ENCODE results near the gene CCDC60.
A peak's percentile ranks its signal among the peaks of the same experiment; 100 is the strongest.

Gene CCDC60

DNA sequence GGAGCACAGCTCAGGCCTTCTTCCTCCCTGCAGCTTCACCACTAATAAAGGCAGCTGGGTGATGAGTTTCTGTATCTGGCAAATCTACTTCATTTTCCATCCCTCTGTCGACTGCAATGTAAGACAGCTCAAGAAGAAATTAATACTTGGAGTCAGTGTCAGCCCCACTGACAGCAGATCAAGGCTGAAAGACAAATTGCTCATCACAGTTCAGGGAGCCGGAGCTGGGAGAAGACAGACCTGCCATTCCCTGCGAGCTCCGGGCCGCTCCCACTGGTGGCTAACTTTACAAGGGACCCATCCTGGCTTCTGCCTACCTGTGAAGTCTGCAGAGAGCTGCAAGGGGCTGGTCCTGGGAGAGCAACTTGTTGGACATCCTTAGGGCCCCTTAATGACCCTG lies 49.8 kb downstream of the CCDC60 start:
- no peak for DNase-seq (ENCODE audit: low spot score)

DNA sequence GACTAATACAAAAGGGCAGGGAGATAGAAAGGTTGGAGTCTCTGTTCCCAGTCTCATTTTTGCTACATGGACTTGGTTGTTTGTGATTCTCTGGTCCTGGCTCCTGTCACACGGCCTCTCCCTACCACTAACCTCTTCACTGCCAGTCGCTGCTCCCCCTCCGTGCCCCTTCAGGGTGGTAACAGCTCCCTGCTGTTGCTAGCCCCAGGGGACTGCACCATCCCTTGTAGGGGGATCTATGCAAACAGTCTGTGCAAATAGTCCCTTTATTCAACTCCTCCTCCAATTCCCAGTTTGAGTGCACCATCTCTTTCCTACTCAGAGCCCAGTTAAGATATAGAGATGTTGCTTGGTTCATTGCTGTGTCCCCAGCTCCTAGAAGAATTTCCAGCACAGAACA lies 51.1 kb downstream of the CCDC60 start:
- DNase-seq (ENCODE audit: low spot score), result no peak

DNA sequence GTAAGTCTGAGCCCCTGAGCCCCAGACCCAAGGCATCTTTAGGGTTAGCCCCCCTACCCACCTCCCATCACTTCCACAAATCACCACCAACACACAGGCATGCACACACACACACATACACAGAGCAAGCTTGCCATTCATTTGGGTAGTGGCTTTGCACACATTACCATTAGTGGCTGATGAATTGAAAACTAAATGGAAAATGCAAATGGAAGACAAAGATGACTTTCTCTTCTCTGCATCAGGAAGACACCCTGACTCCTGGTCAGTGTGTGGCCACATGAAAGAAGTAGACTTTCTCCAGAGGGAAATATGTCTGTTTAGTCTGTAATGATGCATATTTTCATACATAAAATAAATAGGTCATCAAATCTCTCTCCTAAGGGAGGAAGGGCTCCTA lies 55.2 kb downstream of the CCDC60 start:
- DNase-seq (ENCODE audit: low spot score), result no peak

DNA sequence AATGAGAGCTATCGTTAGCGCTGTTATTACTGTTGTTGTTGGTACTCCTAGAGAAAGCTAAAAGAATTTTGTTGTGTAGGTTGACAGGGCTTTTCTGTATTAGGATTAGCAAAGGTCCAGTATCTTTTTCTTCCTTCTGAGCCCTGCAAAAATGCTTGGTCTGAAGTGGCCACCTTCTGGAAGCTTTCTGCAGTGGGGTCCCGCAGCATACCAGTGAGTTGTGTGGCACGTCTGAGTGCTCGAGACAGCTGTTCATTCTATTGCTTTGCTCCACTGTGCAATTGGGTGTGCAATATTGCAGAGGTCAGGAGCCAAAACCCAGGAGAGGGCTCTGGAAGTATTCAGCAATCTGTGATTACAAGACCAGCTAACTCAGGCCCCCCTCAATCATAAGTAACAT lies 57.1 kb downstream of the CCDC60 start:
- no peak for DNase-seq (ENCODE audit: low spot score)

DNA sequence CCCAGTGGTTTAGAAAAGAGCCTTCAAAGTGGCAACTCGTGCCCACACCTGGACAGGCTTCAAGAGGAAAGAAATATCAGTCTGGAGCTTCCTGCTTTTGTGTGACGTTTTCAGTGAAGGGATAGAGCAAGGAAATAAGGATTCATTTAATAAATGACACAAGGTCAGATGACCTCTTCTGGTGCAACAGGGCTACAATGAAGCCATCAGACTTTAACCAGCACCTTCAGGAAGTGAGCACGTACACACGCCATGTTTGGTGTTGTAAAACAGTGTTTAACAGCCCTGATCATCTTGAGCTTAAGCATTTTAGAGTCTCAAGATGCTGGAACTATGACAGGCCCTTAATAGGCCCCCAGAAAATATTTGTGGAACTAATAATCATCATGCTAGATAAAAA lies 59.1 kb downstream of the CCDC60 start:
- DNase-seq (ENCODE audit: low spot score), result no peak

DNA sequence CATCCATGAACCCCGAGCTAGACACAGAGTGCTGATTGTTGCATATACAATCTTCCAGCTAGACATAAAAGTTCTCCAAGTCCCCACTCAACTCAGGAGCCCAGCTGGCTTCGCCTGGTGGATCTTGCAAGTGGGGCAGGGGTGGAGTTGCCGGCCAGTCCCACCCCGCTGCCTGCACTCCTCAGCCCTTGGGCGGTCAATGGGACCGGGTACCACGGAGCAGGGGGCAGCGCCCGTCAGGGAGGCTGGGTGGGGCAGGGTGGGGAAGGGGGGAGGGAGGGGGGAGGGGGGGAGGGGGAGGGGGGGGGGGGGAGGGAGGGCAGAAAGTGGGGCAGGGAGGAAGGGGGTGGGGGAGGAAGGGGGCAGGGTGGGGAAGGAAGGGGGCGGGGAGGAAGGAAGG lies 63.0 kb downstream of the CCDC60 start:
- no peak for DNase-seq (ENCODE audit: low spot score)

DNA sequence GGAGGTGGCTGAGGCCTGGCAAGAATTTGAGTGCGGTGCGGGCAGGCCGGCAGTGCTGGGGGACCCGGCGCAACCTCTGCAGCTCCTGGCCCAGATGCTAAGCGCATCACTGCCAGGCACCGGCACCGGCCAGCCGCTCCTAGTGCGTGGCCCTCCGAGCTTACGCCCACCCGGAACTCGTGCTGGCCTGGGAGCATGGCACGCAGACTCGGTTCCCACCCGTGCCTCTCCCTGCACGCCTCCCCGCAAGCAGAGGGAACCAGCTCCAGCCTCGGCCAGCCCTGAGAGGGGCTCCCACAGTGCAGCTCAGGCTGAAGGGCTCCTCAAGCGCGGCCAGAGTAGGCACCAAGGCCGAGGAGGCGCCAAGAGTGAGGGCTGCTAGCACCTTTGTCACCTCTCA lies 63.7 kb downstream of the CCDC60 start:
- DNase-seq (ENCODE audit: low spot score), result no peak

DNA sequence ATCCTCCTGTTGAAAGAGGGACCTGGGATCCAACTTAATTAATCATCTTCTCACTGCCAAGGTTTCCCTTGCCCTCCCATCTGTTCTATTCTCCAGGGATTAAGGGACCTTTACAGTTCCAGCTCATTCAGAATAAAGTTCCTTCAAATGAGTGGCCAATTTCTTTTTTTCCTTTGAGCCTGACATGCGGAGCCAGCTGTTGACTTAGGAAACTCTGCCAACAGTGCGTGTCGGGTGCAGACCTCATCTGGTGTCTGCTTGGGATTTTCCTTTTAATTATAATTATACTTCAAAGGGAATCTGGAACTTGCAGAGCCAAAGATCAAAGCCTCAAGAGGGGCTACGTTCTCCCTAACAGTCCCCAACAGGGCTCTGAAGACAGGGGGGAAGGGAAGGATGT lies 64.8 kb downstream of the CCDC60 start:
- no peak for DNase-seq (ENCODE audit: low spot score)

DNA sequence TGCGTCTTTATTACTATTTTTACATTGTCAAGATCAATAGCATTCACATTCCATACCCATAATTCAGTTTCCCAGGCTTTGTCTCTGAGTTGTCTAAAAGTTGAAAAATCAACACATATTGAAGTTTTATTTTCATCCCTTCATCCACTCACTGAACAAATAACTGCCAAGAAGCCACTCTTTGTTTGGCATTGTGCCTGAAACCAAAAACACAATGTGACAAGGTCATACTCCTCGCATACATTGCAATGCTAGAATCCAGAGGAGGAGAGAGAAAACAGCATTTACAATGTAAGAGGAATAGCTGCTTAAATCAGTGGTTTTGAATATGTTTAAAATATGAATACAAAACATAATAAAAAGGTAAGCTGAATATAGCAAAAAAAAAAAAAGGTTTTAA lies 71.8 kb downstream of the CCDC60 start:
- no peak for DNase-seq (ENCODE audit: low spot score)

DNA sequence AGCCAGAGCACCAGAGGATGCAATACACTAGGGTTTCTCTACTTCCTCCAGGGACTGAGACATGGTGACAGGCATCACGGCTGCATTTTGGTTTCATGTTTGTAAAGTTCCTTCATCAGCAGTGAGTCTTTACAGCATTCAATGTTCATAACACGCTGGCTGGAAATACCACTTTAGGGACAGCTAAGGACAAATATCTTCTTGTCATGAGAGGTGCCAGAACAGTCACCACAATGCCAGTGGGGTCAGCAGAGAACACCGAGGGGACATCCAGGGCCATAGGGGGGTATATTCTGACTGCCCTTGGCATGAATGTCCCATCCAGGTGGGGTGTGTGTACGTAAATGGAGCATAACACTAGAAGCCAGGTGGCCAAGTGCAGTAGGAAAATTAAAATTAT lies 72.3 kb downstream of the CCDC60 start:
- no peak for DNase-seq (ENCODE audit: low spot score)

DNA sequence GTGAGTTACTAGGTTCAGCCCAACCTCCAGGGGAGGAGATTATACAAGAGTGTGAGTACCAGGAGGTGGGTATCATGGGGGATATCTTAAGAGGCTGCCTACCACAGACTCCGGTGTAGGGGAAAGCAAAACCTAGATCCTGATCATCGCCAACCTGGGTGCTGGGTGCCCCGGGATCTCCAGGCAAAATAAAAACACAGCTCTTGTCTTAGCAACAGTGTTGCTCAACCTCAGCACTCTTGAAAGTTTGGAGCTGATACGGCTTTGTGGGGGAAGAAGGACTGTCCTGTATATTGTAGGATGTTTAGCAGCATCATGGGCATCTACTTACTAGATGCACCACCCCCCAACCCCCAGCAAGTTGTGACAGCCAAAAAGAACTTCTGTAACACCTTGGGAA lies 74.5 kb downstream of the CCDC60 start:
- DNase-seq (ENCODE audit: low spot score), result no peak

DNA sequence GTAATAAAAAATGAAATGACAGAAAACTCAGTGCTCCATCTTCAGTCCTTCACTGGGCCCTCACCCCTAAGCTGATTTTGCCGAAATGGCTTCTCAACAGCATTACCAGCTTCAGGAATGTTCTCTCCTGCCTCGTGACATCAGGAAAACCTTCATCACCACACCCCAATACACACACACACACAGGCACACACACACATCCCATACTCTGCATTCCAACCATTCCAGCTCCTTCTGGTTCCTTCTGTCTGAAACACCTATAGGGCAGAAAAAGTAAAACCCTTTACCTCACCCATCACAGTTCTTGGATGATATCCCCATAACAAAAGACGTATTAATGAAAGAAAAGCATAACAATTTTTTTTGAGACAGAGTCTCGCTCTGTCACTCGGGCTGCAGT lies 75.9 kb downstream of the CCDC60 start:
- DNase-seq (ENCODE audit: low spot score), result peak; percentile 32

DNA sequence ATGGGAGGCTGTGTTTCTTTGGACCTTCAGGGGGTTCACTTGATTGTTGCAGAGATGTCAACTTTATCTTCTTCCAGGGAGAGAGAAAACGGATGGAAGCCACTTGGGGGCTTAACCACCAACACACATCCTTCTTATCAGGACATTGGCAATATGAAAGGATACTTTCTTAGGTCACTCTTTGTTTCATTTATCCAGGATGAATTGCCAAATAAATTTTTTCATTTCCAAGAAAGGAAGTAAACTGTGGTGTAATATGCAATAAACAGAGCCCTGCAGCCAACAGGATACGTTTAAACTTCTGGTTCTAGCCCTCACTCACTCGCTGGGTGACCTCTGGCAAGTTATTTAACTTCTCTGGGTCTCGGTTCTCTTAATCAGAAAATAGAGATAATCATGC lies 77.8 kb downstream of the CCDC60 start:
- no peak for DNase-seq (ENCODE audit: low spot score)

DNA sequence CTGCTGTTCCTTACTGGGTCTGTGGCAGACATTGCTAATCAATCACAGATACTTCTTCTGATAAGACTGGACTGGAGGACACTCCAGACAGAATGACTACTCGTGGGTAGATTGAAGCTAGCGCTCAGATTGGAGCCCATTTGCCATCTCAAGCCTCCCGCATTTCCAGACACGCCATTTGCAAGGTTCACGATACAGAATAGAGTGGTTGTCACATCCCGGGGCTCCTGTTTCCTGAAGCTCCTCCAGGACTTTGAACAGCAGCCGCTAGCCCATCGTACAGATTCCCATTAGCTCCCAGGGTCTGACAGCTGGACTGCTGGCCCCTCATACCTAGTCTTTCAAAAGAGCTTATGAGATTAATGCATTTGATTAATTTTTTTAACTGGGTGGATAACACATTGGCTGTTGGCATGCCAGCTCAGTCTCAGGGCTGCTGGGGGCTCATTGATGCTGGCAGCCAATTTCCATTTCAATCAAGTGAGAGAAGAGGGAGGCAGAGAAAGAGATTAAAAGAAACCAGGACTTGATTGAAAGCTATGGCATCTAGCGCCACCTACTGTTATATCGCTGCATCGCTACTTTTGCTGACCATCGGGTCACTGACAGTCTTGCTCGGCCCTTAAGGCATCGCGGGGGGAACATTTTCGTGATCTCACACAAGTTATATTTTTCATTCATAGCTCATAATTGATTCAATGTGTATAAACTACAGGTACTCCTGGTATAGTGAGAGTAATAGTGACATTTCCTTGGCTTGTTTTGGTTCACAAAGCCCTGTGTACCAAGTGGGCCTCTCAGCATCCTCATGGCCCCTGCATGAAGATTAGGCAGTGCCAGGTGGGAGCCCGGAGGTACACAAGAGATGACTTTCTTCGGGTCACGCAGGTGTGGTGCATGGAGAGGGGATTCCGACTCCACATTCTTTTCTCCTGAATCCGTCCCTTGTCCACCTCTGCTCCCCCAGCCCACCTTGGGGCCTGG lies 78.6 kb downstream of the CCDC60 start:
- DNase-seq (ENCODE audit: low spot score), result peak; percentile 77

DNA sequence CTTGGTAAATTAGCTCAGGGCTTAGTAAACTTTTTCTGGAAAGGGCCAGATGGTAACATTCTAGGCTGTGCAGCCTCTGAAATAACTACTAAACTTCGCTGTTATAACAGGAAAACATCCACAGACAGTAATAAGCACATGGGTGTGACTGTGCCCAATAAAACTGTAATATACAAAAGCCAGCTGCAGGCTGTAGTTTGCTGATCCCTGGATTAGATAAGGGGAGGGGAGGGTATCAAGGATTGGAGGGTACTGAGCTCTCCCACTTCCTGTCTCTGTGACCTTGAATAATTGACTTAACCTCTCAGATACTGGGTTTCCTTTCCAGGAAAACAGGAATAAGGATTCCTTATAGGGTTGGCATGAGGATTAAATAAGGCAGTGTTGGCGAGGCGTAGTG lies 81.2 kb downstream of the CCDC60 start:
- DNase-seq (ENCODE audit: low spot score), result no peak

DNA sequence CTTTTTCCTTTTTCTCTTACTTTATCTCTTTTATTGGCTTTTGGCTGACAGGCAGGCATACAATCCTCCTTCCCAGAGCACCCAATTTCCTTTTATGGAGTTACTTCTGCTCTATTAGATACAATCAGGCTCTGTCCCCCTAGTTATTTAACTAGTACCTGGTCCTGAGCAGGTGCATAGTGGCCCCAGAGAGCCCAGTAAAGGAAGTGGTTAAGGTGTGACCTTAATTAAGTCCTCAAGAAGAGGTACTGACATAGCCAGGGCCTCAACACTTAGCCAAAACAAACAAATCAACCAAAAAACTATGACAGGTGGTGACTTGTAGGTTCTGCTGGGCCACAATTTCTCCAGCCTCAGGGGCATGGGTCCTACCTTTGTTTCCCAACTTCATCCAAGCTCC lies 82.9 kb downstream of the CCDC60 start:
- no peak for DNase-seq (ENCODE audit: low spot score)

DNA sequence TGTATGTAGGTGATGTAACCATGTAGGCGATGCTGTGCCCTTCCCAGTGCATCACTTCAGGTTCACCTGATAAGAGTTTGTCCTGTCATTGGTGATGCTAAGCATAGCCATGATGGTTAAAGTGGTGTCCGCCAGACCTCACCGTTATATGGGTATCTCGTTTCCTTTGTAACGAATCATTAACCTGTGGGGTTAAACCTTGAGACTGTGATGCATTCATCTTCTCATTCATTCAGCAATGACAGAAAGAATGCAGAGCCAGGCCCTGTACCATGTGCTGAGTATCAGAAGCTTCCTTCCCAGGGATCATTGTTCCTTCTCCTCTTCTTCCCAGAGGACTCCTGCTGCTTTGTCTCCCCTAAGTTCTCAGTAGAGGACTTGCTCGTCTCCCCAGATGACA lies 84.9 kb downstream of the CCDC60 start:
- DNase-seq (ENCODE audit: low spot score), result no peak

DNA sequence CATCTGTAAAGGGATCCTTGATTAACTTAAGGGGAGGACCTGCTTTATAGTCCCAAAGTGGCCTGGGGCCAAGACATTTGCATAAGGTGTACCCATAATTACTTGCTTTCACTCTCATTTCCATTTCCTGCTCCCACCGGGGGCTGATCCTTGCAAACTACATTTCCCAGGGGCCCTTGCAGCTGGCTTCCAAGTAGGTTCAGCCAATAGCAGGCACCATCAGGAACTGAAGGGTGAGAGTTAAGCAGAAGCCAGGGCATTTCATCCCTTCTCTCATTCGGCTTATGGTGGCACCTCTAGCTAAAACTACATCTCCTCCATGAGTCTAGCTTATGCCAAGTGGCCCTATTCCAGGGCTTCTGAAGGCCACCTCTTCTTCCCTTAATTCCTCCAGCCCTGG lies 88.8 kb downstream of the CCDC60 start:
- DNase-seq (ENCODE audit: low spot score), result peak; percentile 64

DNA sequence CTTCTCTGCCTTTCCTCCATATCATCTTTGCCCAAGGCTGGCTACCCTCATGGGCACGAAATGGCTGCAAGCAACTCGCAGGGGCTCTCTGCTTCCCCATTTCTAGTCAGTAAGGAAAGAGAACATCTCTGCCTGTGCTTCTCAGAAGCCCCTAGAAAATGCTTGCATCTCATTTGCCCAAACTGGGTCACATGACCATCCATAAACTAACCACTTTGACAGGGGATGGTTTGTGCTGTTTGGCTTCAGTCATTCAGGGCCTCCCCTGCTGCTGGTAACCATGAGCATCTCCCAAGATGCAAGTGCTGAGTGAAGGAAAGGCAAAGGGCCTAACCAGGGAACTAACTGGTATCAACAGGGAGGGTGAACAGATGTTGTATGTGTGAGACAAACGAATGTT lies 91.1 kb downstream of the CCDC60 start:
- no peak for DNase-seq (ENCODE audit: low spot score)

DNA sequence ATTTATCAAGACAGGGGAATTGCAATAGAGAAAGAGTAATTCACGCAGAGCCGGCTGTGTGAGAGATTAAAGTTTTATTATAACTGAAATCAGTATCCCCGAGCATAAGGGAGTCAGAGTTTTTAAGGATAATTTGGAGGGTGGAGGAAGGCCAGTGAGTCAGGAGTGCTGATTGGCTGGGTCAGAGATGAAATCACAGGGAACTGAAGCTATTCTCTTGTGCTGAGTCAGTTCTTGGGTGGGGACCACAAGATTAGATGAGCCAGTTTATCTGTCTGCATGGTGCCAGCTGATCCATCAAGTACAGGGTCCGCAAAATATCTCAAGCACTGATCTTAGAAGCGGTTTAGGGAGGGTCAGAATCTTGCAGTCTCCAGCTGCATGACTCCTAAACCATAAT lies 96.6 kb downstream of the CCDC60 start:
- DNase-seq (ENCODE audit: low spot score), result no peak

DNA sequence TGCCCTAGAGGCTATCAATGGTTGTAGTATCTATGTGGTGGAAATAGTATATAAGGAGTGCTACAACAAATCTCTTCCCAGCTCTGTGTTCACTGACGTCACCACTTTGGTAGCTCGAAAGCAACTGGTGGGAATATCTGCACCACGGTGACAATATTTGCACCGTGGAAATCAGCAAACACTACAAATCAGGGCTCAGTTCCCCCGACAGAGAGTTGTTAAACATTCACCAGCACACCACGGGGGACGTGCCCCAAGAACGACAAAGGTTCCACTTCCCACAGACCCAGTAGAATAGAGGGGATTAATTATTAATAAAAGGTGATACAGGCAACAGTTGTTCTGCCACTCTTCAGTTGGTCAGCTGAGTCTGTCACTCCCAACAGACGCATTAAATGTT lies 98.4 kb downstream of the CCDC60 start:
- DNase-seq (ENCODE audit: low spot score), result no peak

DNA sequence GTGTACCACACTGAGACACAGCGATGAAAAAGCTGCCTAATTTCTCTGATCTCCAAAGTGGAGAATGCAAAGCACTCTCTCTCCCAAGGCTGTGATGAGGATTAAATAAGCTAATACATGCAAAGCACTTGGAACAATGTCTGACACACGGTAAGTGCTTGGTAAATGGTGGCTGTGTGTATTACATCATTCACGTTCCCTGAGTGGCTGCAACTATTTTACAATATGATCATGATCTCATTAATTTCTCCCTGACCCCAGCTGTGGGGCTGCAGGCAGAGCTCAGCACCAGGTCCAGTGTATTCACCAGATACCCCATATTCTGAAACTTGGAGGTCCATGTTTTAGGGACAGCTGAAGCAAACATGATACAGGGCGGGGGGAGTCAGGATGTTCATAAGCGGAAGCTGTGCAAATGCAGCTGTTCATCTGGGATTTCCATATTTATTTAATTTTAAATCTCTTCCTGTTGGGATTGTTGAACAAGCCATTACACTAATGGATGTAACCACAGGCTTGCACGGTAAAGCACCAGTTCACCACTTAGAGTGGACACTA lies 106.4 kb downstream of the CCDC60 start:
- no peak for DNase-seq (ENCODE audit: low spot score)

DNA sequence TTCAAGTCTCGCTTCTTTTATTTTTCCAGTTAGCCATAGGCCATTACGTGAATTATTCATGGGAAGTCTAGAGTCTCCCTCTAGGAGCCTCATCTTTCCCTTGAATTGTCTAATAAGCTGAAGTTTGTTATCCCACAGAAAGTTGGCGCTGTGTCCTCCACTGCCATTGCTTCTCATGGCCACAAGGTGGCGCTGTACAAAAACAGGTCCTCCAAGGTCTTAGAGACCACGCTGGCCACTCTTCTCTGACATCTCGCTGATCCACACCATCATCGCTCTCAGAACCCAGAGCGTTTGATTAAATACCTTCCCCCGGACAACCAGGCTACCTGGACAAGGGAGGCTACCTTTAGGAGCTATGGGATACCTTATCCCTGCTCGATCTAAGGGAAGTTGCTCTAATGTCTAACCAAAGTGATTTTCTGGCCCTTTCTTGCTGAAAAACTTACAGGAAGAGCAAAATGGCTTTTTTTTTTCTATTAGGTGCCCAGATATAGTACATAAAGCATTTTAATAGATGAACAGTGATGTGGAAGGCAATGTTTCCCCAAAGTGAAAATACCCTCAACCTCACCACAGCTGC lies 110.0 kb downstream of the CCDC60 start:
- DNase-seq (ENCODE audit: low spot score), result peak; percentile 83
